IMR-90 (cell line): ENCODE measurements around the gene BAIAP2. TPM values are rescaled to one million over a fixed set of nuclear protein-coding genes. Genes with fewer than 3 reads are reported as not detected.

Experiments
- ATAC-seq: fragments of 200-7000 bp; cut with Tn5 transposase; 2 replicates; pipeline ENCODE4 v1.9.1; 2020; ENCODE audit warnings: low read depth, mild to moderate bottlenecking, moderate library complexity
- BruUV-seq: library from RNA; stranded (reverse); fragments of 400-500 nt; replicated peaks from 2 replicates; lab custom pipeline; 2021; lab: Mats Ljungman, UMichigan
- CTCF ChIA-PET: fragments of 300-600 bp; formaldehyde crosslinking; extraction: SDS; loops from one replicate; lab custom pipeline; 2021; ENCODE audit warnings: antibody characterized with exemption; lab: Yijun Ruan, JAX
- POLR2A ChIA-PET: fragments of 300-600 bp; sonication (Branson Sonifier 250); formaldehyde crosslinking; loops from one replicate; lab custom pipeline; 2022; ENCODE audit warnings: antibody characterized with exemption; ENCODE audit not compliant: unreplicated experiment; lab: Charles Lee
- DNase-seq: peaks from one replicate; pipeline ENCODE4 v3.0.0; 2013
- H2AFZ ChIP-seq: replicated peaks from 2 replicates; pipeline ENCODE3; 2013; ENCODE audit warnings: low read length, mild to moderate bottlenecking; ENCODE audit not compliant: poor library complexity
- H2AK5ac ChIP-seq: 2 replicates; pipeline ENCODE4 v1.6.1; 2013; ENCODE audit warnings: low read depth, low read length, inconsistent platforms
- H2AK9ac ChIP-seq: replicated peaks from 2 replicates; pipeline ENCODE3; 2013; ENCODE audit warnings: mild to moderate bottlenecking, low read depth, low read length, moderate library complexity; ENCODE audit not compliant: poor library complexity
- H2BK120ac ChIP-seq: 2 replicates; pipeline ENCODE4 v1.6.1; 2013; ENCODE audit warnings: low read depth, low read length, inconsistent platforms
- H2BK15ac ChIP-seq: 3 replicates; pipeline ENCODE4 v1.6.1; 2013; ENCODE audit warnings: low read depth, low read length, inconsistent platforms
- H2BK20ac ChIP-seq: 2 replicates; pipeline ENCODE4 v1.6.1; 2013; ENCODE audit warnings: low read depth, mild to moderate bottlenecking, inconsistent platforms, low read length, moderate library complexity
- H2BK5ac ChIP-seq: 2 replicates; pipeline ENCODE4 v1.6.1; 2013; ENCODE audit warnings: mild to moderate bottlenecking, low read depth, low read length, inconsistent platforms; ENCODE audit not compliant: poor library complexity, severe bottlenecking
- H3K14ac ChIP-seq: replicated peaks from 2 replicates; pipeline ENCODE4 v1.6.1; 2013; ENCODE audit warnings: low read depth, low read length, inconsistent platforms
- H3K18ac ChIP-seq: 2 replicates; pipeline ENCODE4 v1.6.1; 2013; ENCODE audit warnings: low read depth, low read length, control low read depth
- H3K23ac ChIP-seq: 2 replicates; pipeline ENCODE4 v1.6.1; 2013; ENCODE audit warnings: low read depth, low read length, inconsistent platforms
- H3K27ac ChIP-seq: 2 replicates; pipeline ENCODE4 v1.5.1; 2013; ENCODE audit warnings: mild to moderate bottlenecking, control low read depth, low read length; ENCODE audit not compliant: insufficient read depth
- H3K27me3 ChIP-seq: 2 replicates; pipeline ENCODE4 v1.6.1; 2013; ENCODE audit warnings: low read length; ENCODE audit not compliant: control insufficient read depth, insufficient read depth
- H3K36me3 ChIP-seq: 2 replicates; pipeline ENCODE4 v1.6.1; 2013; ENCODE audit warnings: low read length, mixed read lengths; ENCODE audit not compliant: control insufficient read depth, insufficient read depth
- H3K4ac ChIP-seq: 2 replicates; pipeline ENCODE4 v1.6.1; 2013; ENCODE audit warnings: low read depth, low read length, inconsistent platforms
- H3K4me1 ChIP-seq: 2 replicates; pipeline ENCODE4 v1.6.1; 2013; ENCODE audit warnings: low read length, mixed read lengths; ENCODE audit not compliant: control insufficient read depth, insufficient read depth
- H3K4me2 ChIP-seq: 2 replicates; pipeline ENCODE4 v1.6.1; 2013; ENCODE audit warnings: low read depth, mild to moderate bottlenecking, control low read depth, low read length, moderate library complexity
- H3K4me3 ChIP-seq: 2 replicates; pipeline ENCODE4 v1.5.1; 2013; ENCODE audit warnings: low read depth, mild to moderate bottlenecking, control low read depth, low read length, moderate library complexity; ENCODE audit not compliant: insufficient read depth
- H3K56ac ChIP-seq: 2 replicates; pipeline ENCODE4 v1.6.1; 2013; ENCODE audit warnings: low read length, inconsistent platforms; ENCODE audit not compliant: insufficient read depth; ENCODE audit errors: extremely low read depth
- H3K79me1 ChIP-seq, 2 experiments: 2 replicates each; pipeline ENCODE4 v1.6.1; 2013; ENCODE audit warnings: low read length in 2 of 2, inconsistent platforms in 1 of 2, low read depth in 1 of 2
- H3K9ac ChIP-seq: 2 replicates; pipeline ENCODE4 v1.6.1; 2013; ENCODE audit warnings: low read depth, low read length, control low read depth
- H3K9me1 ChIP-seq: 2 replicates; pipeline ENCODE4 v1.6.1; 2013; ENCODE audit warnings: low read length, inconsistent platforms; ENCODE audit not compliant: insufficient read depth
- H3K9me3 ChIP-seq: 2 replicates; pipeline ENCODE4 v1.6.1; 2013; ENCODE audit warnings: low read length; ENCODE audit not compliant: control insufficient read depth, insufficient read depth
- H4K20me1 ChIP-seq: 2 replicates; pipeline ENCODE4 v1.6.1; 2013; ENCODE audit warnings: low read length, inconsistent platforms; ENCODE audit not compliant: insufficient read depth
- H4K5ac ChIP-seq: 2 replicates; pipeline ENCODE4 v1.6.1; 2013; ENCODE audit warnings: mild to moderate bottlenecking, low read depth, low read length, control low read depth
- H4K8ac ChIP-seq, 2 experiments: 2 replicates each; pipeline ENCODE4 v1.6.1; 2013; ENCODE audit warnings: low read depth in 2 of 2, low read length in 2 of 2, control low read depth in 1 of 2, inconsistent platforms in 1 of 2
- H4K91ac ChIP-seq: 2 replicates; pipeline ENCODE4 v1.6.1; 2013; ENCODE audit warnings: low read depth, low read length, inconsistent platforms; ENCODE audit not compliant: insufficient read depth
- BHLHE40 ChIP-seq: fragments of 150-350 bp; IDR thresholded peaks from 2 replicates; pipeline ENCODE4 v1.6.1; 2016; ENCODE audit warnings: mild to moderate bottlenecking, low read depth, low read length
- CEBPB ChIP-seq: IDR thresholded peaks from 2 replicates; pipeline ENCODE4 v1.6.1; 2012; ENCODE audit warnings: low read depth, low read length, improper control_type of control experiment
- CHD1 ChIP-seq: IDR thresholded peaks from 2 replicates; pipeline ENCODE4 v1.6.1; 2012; ENCODE audit warnings: low read depth, low read length, improper control_type of control experiment
- CTCF ChIP-seq: conservative IDR thresholded peaks from 2 replicates; pipeline ENCODE4 v1.5.1; 2012; ENCODE audit warnings: mild to moderate bottlenecking, low read depth, low read length, improper control_type of control experiment
- ELK1 ChIP-seq: fragments of 150-350 bp; IDR thresholded peaks from 2 replicates; pipeline ENCODE4 v1.6.1; 2016; ENCODE audit warnings: low read depth, mild to moderate bottlenecking, low read length, moderate library complexity, borderline replicate concordance
- FOS ChIP-seq: fragments of 150-350 bp; IDR thresholded peaks from 2 replicates; pipeline ENCODE4 v1.6.1; 2016; ENCODE audit warnings: low read depth, low read length
- MAFK ChIP-seq: IDR thresholded peaks from 2 replicates; pipeline ENCODE4 v1.6.1; 2012; ENCODE audit warnings: low read depth, low read length, improper control_type of control experiment
- MAZ ChIP-seq: IDR thresholded peaks from 2 replicates; pipeline ENCODE4 v1.6.1; 2012; ENCODE audit warnings: low read depth, mild to moderate bottlenecking, low read length, improper control_type of control experiment, moderate library complexity, borderline replicate concordance
- MXI1 ChIP-seq: IDR thresholded peaks from 2 replicates; pipeline ENCODE4 v1.6.1; 2012; ENCODE audit warnings: low read depth, mild to moderate bottlenecking, low read length, moderate library complexity, borderline replicate concordance
- NFE2L2 ChIP-seq: fragments of 150-350 bp; IDR thresholded peaks from 2 replicates; pipeline ENCODE4 v1.6.1; 2016; ENCODE audit warnings: low read depth, mild to moderate bottlenecking, low read length
- POLR2A ChIP-seq: IDR thresholded peaks from 2 replicates; pipeline ENCODE4 v1.6.1; 2012; ENCODE audit warnings: mild to moderate bottlenecking, low read depth, low read length
- RAD21 ChIP-seq: IDR thresholded peaks from 2 replicates; pipeline ENCODE4 v1.6.1; 2012; ENCODE audit warnings: low read length, improper control_type of control experiment
- RCOR1 ChIP-seq: IDR thresholded peaks from 2 replicates; pipeline ENCODE4 v1.6.1; 2012; ENCODE audit warnings: mild to moderate bottlenecking, low read length, improper control_type of control experiment; ENCODE audit not compliant: insufficient replicate concordance
- RFX5 ChIP-seq: IDR thresholded peaks from 2 replicates; pipeline ENCODE4 v1.8.0; 2012; ENCODE audit warnings: low read depth, mild to moderate bottlenecking, low read length, moderate library complexity
- SMC3 ChIP-seq: fragments of 150-350 bp; IDR thresholded peaks from 2 replicates; pipeline ENCODE4 v1.6.1; 2016; ENCODE audit warnings: low read depth, mild to moderate bottlenecking, antibody characterized with exemption, low read length, moderate library complexity
- USF2 ChIP-seq: fragments of 150-350 bp; IDR thresholded peaks from 2 replicates; pipeline ENCODE4 v1.6.1; 2017; ENCODE audit warnings: mild to moderate bottlenecking, antibody characterized with exemption, low read length, low read depth
- WGBS, 2 experiments: methylation state at CpG; one replicate each; pipeline versions ENCODE4 v1.1.5 to v1.1.7; 2013; ENCODE audit warnings: missing lambda C conversion rate in 2 of 2; ENCODE audit not compliant: insufficient read length in 1 of 2; ENCODE audit errors: extremely low coverage in 2 of 2; 5-methylcytosine and 5-hydroxymethylcytosine counted together
- dilution Hi-C: fragments of 300-500 bp; cut with HindIII; formaldehyde crosslinking; loops from one replicate; pipeline ENCODE4 v1.14.3; 2018; ENCODE audit warnings: low sequenced_read_pairs; ENCODE audit not compliant: unreplicated experiment
- in situ Hi-C: fragments of 300-500 bp; cut with MboI; formaldehyde crosslinking; loops from 3 replicates; pipeline ENCODE4 v1.14.3; 2019; ENCODE audit warnings: low sequenced_read_pairs, inconsistent platforms, mixed read lengths
- intact Hi-C: fragments of 100-400 bp; cut with micrococcal nuclease; formaldehyde crosslinking; loops from 2 replicates; pipeline ENCODE4 v1.10.0; 2022
- polyA plus RNA-seq, 3 experiments: library from polyadenylated mRNA; depleted of rRNA; stranded (reverse); fragments of >200 nt; gene quantifications; 2 replicates each; pipeline ENCODE4 v1.2.3, GENCODE V29; 2012; ENCODE audit warnings: low replicate concordance in 1 of 3
- total RNA-seq: library from RNA; depleted of rRNA; stranded (reverse); fragments of >200 nt; gene quantifications from 2 replicates; pipeline ENCODE4 v1.2.3, GENCODE V29; 2012

BAIAP2 gene
- total and polyA plus RNA-seq, 2 of the 4 experiments (the other 2 are of a cell fraction) = 18.3 to 32.6 TPM

GRCh38 chr17:81045590-81046095 lies 10.7 kb downstream of the BAIAP2 start:
- Histone ChIP-seq H3K56ac (no peak overlapping the region), H2BK5ac (no peak overlapping the region), H3K79me1 (peaks cover 5 to 62% of the 10 kb centered on the region in 2 experiments), H2BK20ac (no peak overlapping the region), H2AFZ (no peak overlapping the region), H3K4me2 (no peak overlapping the region), H3K27ac (no peak overlapping the region), H2AK5ac (no peak overlapping the region), H3K23ac (no peak overlapping the region), H3K14ac (no peak overlapping the region), H4K91ac (no peak overlapping the region), H2BK15ac (no peak overlapping the region), H3K4me1 (peaks cover 15% of the 10 kb centered on the region), H3K4ac (no peak overlapping the region), H3K9ac (no peak overlapping the region), H2BK120ac (no peak overlapping the region), H3K18ac (no peak overlapping the region), H3K4me3 (no peak overlapping the region), H3K9me3 (no peaks in the 10 kb centered on the region), H3K9me1 (peaks cover 22% of the 10 kb centered on the region), H3K36me3 (no peaks in the 10 kb centered on the region), H4K20me1 (peaks cover 34% of the 10 kb centered on the region), H4K5ac (no peak overlapping the region), H4K8ac (no peak overlapping the region; a peak in 1 of 4 replicates), H2AK9ac (peak overlapping the region; percentile 42), H3K27me3 (no peaks in the 10 kb centered on the region)
- dilution Hi-C loops (no loop called here), in situ Hi-C loops (no loop called here), intact Hi-C loops (no loop called here)
- TF ChIP-seq CEBPB (no peak), MAZ (no peak), MXI1 (no peak), FOS (no peak), RCOR1 (no peak), BHLHE40 (no peak), MAFK (no peak), RAD21 (no peak), CTCF (no peak), SMC3 (no peak), POLR2A (no peak), RFX5 (no peak), ELK1 (no peak), NFE2L2 (no peak), CHD1 (no peak), USF2 (no peak)
- no TSS peak for BruUV-seq
- POLR2A ChIA-PET = no interaction called here
- ATAC-seq = no peak
- 60% methylated on average over 1 of the region's 9 CpGs; no CpG with 5 or more reads in 1 of the 2 experiments for WGBS, 2 experiments
- CTCF ChIA-PET = no interaction called here
- no peak for DNase-seq
